Panc1 (cell line): Measurements from ENCODE around the gene PFDN4.

Experiments used
- CTCF ChIP-seq: fragments of 450-650 bp; IDR thresholded peaks from 2 replicates; pipeline ENCODE4 v1.5.1; 2017; ENCODE audit warnings: mild to moderate bottlenecking
- POLR2AphosphoS5 ChIP-seq: IDR thresholded peaks from 2 replicates; pipeline ENCODE4 v1.6.1; 2012; ENCODE audit warnings: mild to moderate bottlenecking, low read depth, low read length, moderate library complexity
- REST ChIP-seq, 2 experiments: IDR thresholded peaks; 2 replicates each; pipeline ENCODE4 v1.6.1; 2011 to 2012; ENCODE audit warnings: low read depth in 2 of 2, control low read depth in 1 of 2, low read length in 1 of 2, mild to moderate bottlenecking in 1 of 2, moderate library complexity in 1 of 2; ENCODE audit not compliant: insufficient read depth in 1 of 2
- SIN3A ChIP-seq: IDR thresholded peaks from 2 replicates; pipeline ENCODE4 v1.6.1; 2012; ENCODE audit warnings: low read depth, mild to moderate bottlenecking, low read length, moderate library complexity, borderline replicate concordance; ENCODE audit not compliant: insufficient read depth
- TCF7L2 ChIP-seq: IDR thresholded peaks from 2 replicates; pipeline ENCODE4 v1.6.1; 2011; ENCODE audit warnings: mild to moderate bottlenecking, low read depth, low read length, inconsistent platforms

- no peak for TF ChIP-seq TCF7L2
- no peak for TF ChIP-seq CTCF
- TF ChIP-seq REST (IDR thresholded peaks at IDR 0.05; ENCODE audit: insufficient read depth in 1 of 2, low read depth in 2 of 2, low read length in 1 of 2): no peak
- no peak for TF ChIP-seq POLR2AphosphoS5
- TF ChIP-seq SIN3A: no peak
Measured at GRCh38 chr20:54176610-54177009, 31.3 kb upstream of the PFDN4 start.
